Hepatocyte (in vitro differentiated cells): Measurements from ENCODE around the gene MRPL48. TPM values are rescaled to one million over a fixed set of nuclear protein-coding genes. Genes with fewer than 3 reads are reported as not detected.

Experiments
- DNase-seq: peaks from one replicate; pipeline ENCODE4 v3.0.0-alpha.2; 2016; ENCODE audit warnings: low spot score
- H2AFZ ChIP-seq: fragments of 200-600 bp; sonication (generic); 2 replicates; pipeline ENCODE4 v1.6.0; 2016; ENCODE audit warnings: antibody characterized with exemption, mild to moderate bottlenecking
- H3K27ac ChIP-seq: fragments of 200-600 bp; sonication (generic); 2 replicates; pipeline ENCODE4 v1.5.1; 2016; ENCODE audit warnings: mild to moderate bottlenecking
- H3K27me3 ChIP-seq: fragments of 200-600 bp; sonication (generic); 2 replicates; pipeline ENCODE4 v1.6.1; 2016
- H3K36me3 ChIP-seq: fragments of 200-600 bp; sonication (generic); replicated peaks from 2 replicates; pipeline ENCODE4 v1.5.1; 2016; ENCODE audit warnings: low read depth; ENCODE audit not compliant: insufficient read depth
- H3K4me1 ChIP-seq: fragments of 200-600 bp; sonication (generic); 2 replicates; pipeline ENCODE4 v1.5.1; 2016; ENCODE audit warnings: mild to moderate bottlenecking, moderate library complexity; ENCODE audit not compliant: insufficient read depth
- H3K4me2 ChIP-seq: fragments of 200-600 bp; sonication (generic); 2 replicates; pipeline ENCODE4 v1.6.0; 2016
- H3K4me3 ChIP-seq: fragments of 200-600 bp; sonication (generic); 2 replicates; pipeline ENCODE4 v1.5.1; 2016; ENCODE audit warnings: mild to moderate bottlenecking
- H3K79me2 ChIP-seq: fragments of 200-600 bp; sonication (generic); 2 replicates; pipeline ENCODE4 v1.6.0; 2017; ENCODE audit warnings: mild to moderate bottlenecking
- H3K9me2 ChIP-seq: fragments of 200-600 bp; sonication (generic); replicated peaks from 2 replicates; pipeline ENCODE4 v1.6.0; 2017; ENCODE audit warnings: mild to moderate bottlenecking; ENCODE audit not compliant: insufficient read depth
- H3K9me3 ChIP-seq: fragments of 200-600 bp; sonication (generic); 2 replicates; pipeline ENCODE4 v1.5.1; 2016; ENCODE audit warnings: low read depth, mild to moderate bottlenecking
- H4K20me1 ChIP-seq: fragments of 200-600 bp; sonication (generic); 2 replicates; pipeline ENCODE4 v1.6.0; 2016; ENCODE audit warnings: mild to moderate bottlenecking; ENCODE audit not compliant: insufficient read depth, poor library complexity, severe bottlenecking
- EZH2 ChIP-seq: fragments of 200-600 bp; sonication (generic); IDR thresholded peaks from 2 replicates; pipeline ENCODE4 v1.6.1; 2016; ENCODE audit warnings: antibody characterized with exemption, mild to moderate bottlenecking, borderline replicate concordance
- EZH2phosphoT487 ChIP-seq: fragments of 200-600 bp; sonication (generic); IDR thresholded peaks from one replicate; pipeline ENCODE4 v1.6.1; 2018; ENCODE audit warnings: antibody characterized with exemption, mild to moderate bottlenecking, low read depth, moderate library complexity; ENCODE audit not compliant: unreplicated experiment, severe bottlenecking
- WGBS: methylation state at CpG from one replicate; pipeline ENCODE4 v1.1.6; 2016; ENCODE audit warnings: low lambda C conversion rate; ENCODE audit errors: missing lambda C conversion rate; 5-methylcytosine and 5-hydroxymethylcytosine counted together
- polyA plus RNA-seq: library from polyadenylated mRNA; unstranded; fragments of >200 nt; fragmentation: Nextera tagmentation; extraction: Ambion mirVana; gene quantifications from 2 replicates; pipeline ENCODE4 v1.2.1, GENCODE V29; 2016
- total RNA-seq: library from RNA; depleted of rRNA; stranded (reverse); fragments of >200 nt; gene quantifications from 2 replicates; pipeline ENCODE4 v1.2.3, GENCODE V29; 2014
- TF ChIP-seq, protein P1 (sequence below): fragments of 200-600 bp; sonication (generic); IDR thresholded peaks from 2 replicates; pipeline ENCODE4 v1.5.1; 2016; ENCODE audit warnings: antibody characterized with exemption, mild to moderate bottlenecking; ENCODE audit not compliant: poor library complexity

The MRPL48 gene
- total and polyA plus RNA-seq, 2 experiments from 2014 or later = 25.9 to 59.1 TPM

DNA sequence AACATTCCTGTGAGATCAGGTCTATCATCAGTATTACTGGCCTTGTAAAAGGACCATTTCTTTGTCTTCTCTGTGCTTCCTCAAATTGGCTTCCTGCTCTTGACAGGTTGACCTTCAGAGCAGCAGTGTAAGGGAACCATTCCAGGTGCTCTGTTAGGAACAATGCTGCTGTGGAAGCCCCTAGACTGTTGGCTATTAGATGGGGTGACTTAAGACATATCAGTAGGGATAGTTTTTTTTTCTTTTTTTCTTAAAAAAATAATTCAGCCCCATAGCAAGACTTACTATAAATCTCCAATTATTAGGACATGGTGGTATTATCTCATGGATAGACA lies 51.4 kb downstream of the MRPL48 start:
- no peaks in the 10 kb centered on the region for H3K9me2 ChIP-seq
- no peaks in the 10 kb centered on the region for H3K4me1 ChIP-seq
- H3K79me2 ChIP-seq = no peaks in the 10 kb centered on the region
- TF ChIP-seq EZH2phosphoT487 (no peak), EZH2 (no peak)
- TF ChIP-seq, protein P1, sequence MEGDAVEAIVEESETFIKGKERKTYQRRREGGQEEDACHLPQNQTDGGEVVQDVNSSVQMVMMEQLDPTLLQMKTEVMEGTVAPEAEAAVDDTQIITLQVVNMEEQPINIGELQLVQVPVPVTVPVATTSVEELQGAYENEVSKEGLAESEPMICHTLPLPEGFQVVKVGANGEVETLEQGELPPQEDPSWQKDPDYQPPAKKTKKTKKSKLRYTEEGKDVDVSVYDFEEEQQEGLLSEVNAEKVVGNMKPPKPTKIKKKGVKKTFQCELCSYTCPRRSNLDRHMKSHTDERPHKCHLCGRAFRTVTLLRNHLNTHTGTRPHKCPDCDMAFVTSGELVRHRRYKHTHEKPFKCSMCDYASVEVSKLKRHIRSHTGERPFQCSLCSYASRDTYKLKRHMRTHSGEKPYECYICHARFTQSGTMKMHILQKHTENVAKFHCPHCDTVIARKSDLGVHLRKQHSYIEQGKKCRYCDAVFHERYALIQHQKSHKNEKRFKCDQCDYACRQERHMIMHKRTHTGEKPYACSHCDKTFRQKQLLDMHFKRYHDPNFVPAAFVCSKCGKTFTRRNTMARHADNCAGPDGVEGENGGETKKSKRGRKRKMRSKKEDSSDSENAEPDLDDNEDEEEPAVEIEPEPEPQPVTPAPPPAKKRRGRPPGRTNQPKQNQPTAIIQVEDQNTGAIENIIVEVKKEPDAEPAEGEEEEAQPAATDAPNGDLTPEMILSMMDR = no peak
- no peak overlapping the region for H3K4me2 ChIP-seq
- no peaks in the 10 kb centered on the region for H3K9me3 ChIP-seq
- no peak overlapping the region for H3K4me3 ChIP-seq
- no peaks in the 10 kb centered on the region for H3K36me3 ChIP-seq
- DNase-seq = no peak
- H3K27ac ChIP-seq = no peak overlapping the region
- no peaks in the 10 kb centered on the region for H3K27me3 ChIP-seq
- no peak overlapping the region for H2AFZ ChIP-seq
- no peaks in the 10 kb centered on the region for H4K20me1 ChIP-seq

DNA sequence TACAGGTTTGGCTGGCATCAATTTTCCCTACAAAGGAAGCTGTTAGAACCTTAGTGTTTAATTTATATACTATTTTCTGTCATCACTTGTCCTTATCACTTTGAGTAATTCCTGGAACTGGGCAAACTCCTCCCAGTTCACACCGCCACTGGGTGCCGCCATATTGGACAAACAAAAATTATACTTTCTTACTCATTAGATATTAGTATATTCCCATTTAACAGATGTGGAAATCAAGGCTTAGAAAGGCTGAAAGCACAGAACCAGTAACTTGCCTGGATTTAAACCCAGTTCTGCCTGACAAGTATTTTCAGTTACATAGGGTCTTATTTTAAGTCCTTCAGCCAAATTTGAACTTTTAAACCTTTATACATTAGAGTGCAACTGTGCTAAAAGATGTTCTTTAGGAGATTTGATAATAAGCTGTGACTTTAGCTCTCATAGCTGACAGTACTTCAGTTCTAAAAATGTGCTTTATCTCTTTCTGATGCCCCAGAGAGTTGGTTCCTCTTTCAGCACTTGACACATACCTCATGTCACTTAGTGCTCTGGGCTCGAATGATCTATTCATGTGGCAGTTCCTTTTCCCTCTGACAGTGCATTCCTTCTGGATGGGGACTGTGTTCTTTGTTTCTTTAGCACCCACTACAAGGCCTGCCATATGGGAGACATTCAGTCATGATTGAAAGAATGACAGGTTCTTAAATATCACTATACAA lies 63.5 kb downstream of the MRPL48 start:
- H4K20me1 ChIP-seq = no peaks in the 10 kb centered on the region
- WGBS = 92% methylated on average over 3 of the region's 3 CpGs
- no peak overlapping the region for H3K4me2 ChIP-seq
- H3K9me3 ChIP-seq = no peaks in the 10 kb centered on the region
- no peak for DNase-seq
- H3K9me2 ChIP-seq = no peaks in the 10 kb centered on the region
- H3K36me3 ChIP-seq = no peaks in the 10 kb centered on the region
- H3K4me1 ChIP-seq = no peaks in the 10 kb centered on the region
- H2AFZ ChIP-seq = no peak overlapping the region
- H3K79me2 ChIP-seq = no peaks in the 10 kb centered on the region
- TF ChIP-seq EZH2phosphoT487 (no peak), EZH2 (no peak)
- no peak overlapping the region for H3K4me3 ChIP-seq
- no peak overlapping the region for H3K27ac ChIP-seq
- no peaks in the 10 kb centered on the region for H3K27me3 ChIP-seq

DNA sequence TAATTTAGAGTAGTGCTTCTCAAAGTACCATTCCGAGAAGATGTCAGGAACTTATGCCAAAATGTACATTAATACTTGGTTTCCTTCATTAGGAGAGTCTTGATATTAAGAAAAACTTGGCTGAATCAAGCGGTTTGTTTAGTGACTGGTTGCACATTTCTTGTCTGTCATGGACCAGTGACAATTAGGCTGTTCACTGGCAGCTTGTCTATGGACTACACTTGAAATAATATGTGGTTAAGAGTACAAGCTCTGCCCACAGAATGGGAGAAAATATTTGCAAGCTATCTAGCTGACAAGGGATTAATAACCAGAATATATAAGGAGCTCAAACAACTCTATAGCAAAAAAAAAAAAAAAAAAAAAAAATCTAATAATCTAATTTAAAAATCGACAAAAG lies 64.4 kb downstream of the MRPL48 start:
- Histone ChIP-seq H3K9me2 (no peaks in the 10 kb centered on the region), H3K9me3 (no peaks in the 10 kb centered on the region), H3K27ac (no peak overlapping the region), H3K27me3 (no peaks in the 10 kb centered on the region), H2AFZ (no peak overlapping the region), H3K36me3 (no peaks in the 10 kb centered on the region), H3K79me2 (no peaks in the 10 kb centered on the region), H3K4me2 (no peak overlapping the region), H4K20me1 (no peaks in the 10 kb centered on the region), H3K4me1 (no peaks in the 10 kb centered on the region), H3K4me3 (no peak overlapping the region)
- TF ChIP-seq EZH2phosphoT487 (no peak), EZH2 (no peak)
- TF ChIP-seq, protein P1 = no peak
- WGBS = 97% methylated on average over 3 of the region's 3 CpGs
- no peak for DNase-seq

DNA sequence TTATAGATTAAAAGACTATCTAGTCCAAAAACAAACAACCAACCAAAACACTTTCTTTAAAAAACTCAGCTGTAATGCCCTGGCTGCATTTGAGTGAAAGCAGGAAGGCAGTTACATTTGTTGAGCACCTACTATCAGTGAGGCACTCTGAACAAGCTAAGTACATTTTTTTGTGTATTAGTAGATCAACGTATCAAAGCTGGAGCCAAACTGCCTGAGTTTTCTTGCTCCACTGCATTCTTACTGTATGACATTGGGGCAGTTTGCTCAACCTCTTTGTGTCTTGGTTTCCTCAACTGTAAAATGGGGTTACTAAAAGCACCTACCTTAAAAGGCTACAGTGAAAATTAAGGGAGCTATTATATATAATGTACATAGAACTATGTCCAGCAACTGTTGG lies 67.0 kb downstream of the MRPL48 start:
- Histone ChIP-seq H3K4me3 (no peak overlapping the region), H3K4me2 (no peak overlapping the region), H3K4me1 (no peaks in the 10 kb centered on the region), H3K36me3 (no peaks in the 10 kb centered on the region), H4K20me1 (no peaks in the 10 kb centered on the region), H3K9me3 (no peaks in the 10 kb centered on the region), H3K9me2 (no peaks in the 10 kb centered on the region), H2AFZ (no peak overlapping the region), H3K27ac (no peak overlapping the region), H3K27me3 (no peaks in the 10 kb centered on the region), H3K79me2 (no peaks in the 10 kb centered on the region)
- TF ChIP-seq, protein P1 = no peak
- TF ChIP-seq EZH2phosphoT487 = no peak
- no peak for TF ChIP-seq EZH2
- 89% methylated on average over 1 of the region's 1 CpG for WGBS
- DNase-seq = no peak
